ENCODE data around the gene EGFL6. TPM values are rescaled to one million over a fixed set of nuclear protein-coding genes. Genes with fewer than 3 reads are reported as not detected.
A peak's percentile ranks its signal among the peaks of the same experiment; 100 is the strongest.
"Not testable (repeated sequence)": the region's sequence is repeated elsewhere in the genome, so short reads cannot be mapped to it uniquely, and the experiment has no call there.

EGFL6 gene
- total RNA-seq, 1 donor from 2014 or later: 15.7 TPM

- DNase-seq (ENCODE audit: low spot score): peak; percentile 98
These were observed 83.7 kb downstream of the EGFL6 start, which contains the start of gene TCEANC for GRCh38 chrX:13652850-13653693. Gene TCEANC (plus strand): TSS chrX:13653141. CDS start chrX:13662509, 9,368 bp downstream.

- no peak for DNase-seq (ENCODE audit: low spot score)
These were observed 84.7 kb downstream of the EGFL6 start for GRCh38 chrX:13654116-13654515.

DNA sequence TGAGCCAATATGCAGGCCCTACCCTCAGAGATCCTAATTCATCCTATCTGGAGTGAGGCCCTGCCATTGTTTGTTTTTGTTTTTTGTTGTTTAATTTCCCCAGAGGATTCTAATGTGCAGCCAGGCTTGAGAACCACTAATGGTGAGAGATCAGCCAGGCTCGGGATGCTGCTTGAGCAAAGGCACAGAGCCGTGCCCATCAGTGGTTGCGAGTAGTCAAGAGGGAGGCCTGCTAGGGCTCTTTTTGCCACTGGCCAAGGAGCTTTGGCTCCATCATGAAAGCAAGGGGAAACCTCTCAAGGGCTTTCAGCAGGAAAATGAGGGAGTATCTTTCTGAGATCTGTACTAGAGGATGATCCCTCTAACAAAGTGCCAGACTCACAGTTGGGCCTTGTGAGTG is 86.3 kb downstream of the EGFL6 start:
- DNase-seq (ENCODE audit: low spot score): no peak

DNA sequence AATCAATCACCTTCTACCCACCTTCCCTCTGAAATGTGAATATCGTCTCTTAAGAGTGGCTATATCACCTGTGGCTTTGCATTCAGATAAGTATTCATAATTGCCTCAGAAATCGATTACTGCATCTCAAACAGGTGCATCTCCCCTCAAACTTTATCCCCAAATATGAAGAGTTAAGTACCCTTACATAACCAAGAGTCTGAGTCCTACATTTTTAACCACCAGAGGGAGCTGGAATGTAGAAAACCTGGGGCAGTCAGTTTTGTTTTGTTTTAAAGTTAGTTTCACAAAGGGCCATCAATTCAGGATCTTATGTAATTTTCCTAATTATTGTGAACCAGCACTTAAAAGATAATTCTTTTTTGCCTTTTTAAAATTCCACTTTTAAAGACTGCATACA is 89.2 kb downstream of the EGFL6 start:
- no peak for DNase-seq (ENCODE audit: low spot score)

DNA sequence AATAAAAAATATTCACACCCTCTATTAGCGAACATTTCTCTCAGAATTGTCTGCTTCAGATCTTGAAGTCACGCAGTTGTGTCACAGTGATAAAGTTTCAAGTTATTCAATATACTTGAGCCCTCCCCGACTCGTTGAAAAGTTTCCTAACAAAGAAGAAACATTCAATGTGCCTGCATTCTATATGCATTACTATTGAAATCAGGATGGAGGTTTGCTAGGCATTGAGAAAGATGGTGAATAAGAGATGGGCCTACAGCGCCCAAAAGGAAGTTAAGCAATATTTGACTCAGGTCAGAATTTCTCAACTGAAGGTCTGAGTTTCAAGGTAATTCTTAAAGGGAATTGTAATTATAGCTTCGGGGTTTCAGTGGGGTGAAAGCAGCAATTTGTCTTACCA is 89.7 kb downstream of the EGFL6 start:
- DNase-seq (ENCODE audit: low spot score): no peak

DNA sequence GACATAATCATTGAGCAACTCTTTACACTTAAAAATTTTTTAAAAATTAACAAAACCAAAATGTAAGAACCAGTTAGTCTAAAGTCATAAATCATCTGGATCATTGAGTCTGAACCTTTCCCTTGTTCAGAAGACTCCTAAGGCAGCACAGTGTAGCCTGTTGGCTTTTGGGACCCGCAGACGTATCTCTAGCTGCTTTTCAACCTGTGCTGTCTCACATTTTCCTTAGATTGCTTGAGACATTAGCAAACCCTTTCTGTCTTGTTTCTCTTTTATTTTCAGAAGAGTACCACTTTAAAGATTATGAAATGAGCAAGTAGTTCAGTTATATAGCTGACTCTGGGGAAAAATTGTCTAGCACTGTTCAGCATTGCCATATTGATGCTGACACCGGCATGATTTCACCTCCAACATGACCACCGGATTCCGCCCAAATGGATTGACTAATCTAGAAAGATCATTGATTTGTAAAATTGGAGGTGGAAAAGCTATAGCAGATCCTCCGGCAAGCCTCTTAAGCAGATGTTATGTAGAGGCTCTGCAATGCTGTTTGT is 92.4 kb downstream of the EGFL6 start:
- no peak for DNase-seq (ENCODE audit: low spot score)

DNA sequence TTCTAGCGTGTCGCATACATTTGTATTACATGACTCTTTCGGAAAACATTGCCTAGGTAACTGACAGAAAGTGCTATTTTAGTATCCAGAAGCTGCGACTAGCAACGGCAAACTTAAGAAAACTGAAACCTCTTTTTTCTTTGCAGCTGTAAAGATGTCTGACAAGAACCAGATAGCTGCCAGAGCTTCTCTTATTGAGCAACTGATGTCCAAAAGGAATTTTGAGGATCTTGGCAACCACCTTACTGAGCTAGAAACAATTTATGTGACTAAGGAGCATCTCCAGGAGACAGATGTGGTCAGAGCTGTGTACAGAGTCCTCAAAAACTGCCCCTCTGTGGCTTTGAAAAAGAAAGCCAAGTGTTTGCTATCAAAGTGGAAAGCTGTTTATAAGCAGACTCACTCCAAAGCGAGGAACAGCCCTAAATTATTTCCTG is 93.0 kb downstream of the EGFL6 start:
- no peak for DNase-seq (ENCODE audit: low spot score)

DNA sequence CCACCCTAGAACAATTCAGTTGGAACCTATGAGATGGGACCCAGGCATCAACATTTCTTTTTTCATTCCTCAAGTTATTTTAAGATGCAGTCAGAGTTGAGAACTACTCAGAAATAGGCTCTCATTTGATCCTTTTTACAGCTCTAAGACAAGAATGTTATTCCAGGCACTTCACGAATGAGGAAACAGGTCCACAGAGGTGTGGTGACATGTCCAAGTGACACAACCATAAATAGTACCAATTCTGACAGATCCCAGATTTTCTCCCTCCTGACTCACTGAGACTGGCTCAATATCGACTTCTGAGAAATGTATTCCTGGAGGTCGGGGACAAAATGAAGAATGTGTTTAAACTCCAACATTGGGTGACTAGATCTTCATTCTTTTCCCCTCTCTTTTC is 94.6 kb downstream of the EGFL6 start:
- no peak for DNase-seq (ENCODE audit: low spot score)

GRCh38 chrX:13666836-13667235 is 97.4 kb downstream of the EGFL6 start:
- no peak for DNase-seq (ENCODE audit: low spot score)

- no peak for DNase-seq (ENCODE audit: low spot score)
These were observed 98.5 kb downstream of the EGFL6 start for GRCh38 chrX:13667919-13668318.

DNA sequence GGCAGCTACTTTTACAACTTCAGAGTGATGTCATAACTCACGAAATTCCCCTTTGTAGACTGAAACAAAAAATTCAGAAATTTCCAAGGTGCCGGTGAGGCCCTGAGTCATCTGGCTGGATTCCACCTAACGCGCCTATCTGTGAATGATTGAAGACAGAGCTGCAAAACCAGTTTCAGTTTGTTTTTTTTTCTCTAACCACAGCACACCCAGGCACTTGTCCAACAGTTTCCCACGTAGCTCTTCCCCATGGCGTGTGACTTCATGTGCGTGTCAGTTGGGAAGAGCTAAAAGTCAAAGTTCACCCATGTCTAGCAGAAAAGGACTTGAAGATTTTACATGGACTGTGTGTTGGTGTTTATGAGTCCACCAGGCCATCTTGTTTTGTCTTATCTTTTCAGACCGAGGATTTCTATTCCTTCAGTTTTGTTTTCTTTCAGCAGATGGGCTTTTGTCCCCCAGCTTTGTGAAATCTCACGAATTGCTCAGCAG is 99.9 kb downstream of the EGFL6 start:
- DNase-seq (ENCODE audit: low spot score): no peak

DNA sequence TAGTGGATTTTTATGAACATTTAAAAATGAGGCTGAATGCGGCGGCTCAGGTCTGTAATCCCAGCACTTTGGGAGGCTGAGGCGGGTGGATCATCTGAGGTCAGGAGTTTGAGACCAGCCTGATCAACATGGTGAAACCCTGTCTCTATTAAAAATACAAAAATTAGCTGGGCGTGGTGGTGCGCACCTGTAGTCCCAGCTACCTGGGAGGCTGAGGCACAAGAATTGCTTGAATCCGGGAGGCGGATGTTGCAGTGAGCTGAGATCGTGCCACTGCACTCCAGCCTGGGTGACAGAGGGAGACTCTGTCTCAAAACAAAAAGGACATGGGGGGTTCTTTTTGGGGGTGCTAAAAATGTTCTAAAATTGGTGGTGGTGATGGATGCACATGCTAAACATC is 100.4 kb downstream of the EGFL6 start:
- DNase-seq (ENCODE audit: low spot score): not testable (repeated sequence)

DNA sequence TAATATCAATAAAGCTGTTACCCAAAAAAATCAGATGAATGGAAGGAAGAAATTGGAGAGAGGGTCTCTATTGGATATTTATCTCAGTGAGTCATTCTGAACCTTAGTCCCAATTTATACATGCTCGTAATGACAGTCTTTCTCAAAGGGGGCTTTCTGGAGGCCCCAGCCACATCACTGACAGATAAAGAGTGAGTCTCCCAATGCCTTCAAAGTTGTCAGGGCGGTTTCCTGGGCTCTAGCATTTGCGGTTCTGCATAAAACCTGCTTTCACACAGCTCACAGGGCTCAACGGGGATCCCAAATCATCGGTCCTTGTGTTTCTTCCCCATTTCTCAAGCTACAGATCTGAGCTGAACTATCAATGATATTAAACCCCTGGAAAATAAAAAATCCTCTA is 100.8 kb downstream of the EGFL6 start:
- no peak for DNase-seq (ENCODE audit: low spot score)

GRCh38 chrX:13673016-13673415 is 103.6 kb downstream of the EGFL6 start:
- DNase-seq (ENCODE audit: low spot score): no peak

DNA sequence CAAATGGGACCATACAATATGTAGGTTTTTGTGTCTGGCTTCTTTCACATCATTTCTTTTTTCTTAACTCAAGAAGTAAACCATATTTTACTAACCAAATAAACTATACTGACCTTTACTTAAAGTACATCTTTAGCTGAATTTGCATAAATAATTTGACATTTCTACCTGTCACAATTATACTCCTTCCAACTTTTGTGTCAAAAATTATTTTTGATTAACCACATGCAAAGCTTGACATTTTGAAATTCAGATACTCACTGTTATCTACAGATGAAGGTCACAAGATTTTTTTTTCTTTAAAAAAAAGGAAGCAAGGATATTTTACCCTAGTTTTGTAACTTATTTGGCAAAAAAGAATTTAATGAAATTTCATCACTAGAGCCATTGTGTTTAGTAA is 107.5 kb downstream of the EGFL6 start:
- DNase-seq (ENCODE audit: low spot score): no peak

GRCh38 chrX:13679700-13680099 is 110.3 kb downstream of the EGFL6 start:
- DNase-seq (ENCODE audit: low spot score): not testable (repeated sequence)

DNA sequence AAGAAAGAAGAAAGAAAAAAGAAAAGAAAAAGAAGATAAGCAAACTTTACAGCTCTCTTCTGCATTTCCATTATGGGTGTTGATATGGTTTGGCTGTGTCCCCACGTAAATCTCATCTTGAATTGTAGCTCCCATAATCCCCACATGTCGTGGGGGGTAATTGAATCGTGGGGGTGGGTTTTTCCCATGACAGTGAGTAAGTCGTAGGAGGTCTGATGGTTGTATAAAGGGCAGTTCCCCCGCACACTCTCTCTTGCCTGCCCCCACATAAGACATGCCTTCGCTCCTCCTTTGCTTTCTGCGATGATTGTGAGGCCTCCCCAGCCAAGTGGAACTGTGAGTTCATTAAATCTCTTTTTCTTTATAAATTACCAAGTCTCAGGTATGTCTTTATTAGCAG is 112.2 kb downstream of the EGFL6 start:
- no peak for DNase-seq (ENCODE audit: low spot score)

Small RNA genes within 50 kb of the gene (microRNA-seq; reads per million reads assigned to microRNA genes)
- gene MIR6086 (ENCODE audit: borderline number of aligned reads): not detected

Other genes with a start within 250 kb of the EGFL6 start
- not detected for gene ATXN3L, start 249.5 kb upstream of the EGFL6 start, total RNA-seq
- 2.9 TPM for gene TCEANC, start 83.5 kb downstream of the EGFL6 start, total RNA-seq
- 41.7 TPM for gene RAB9A, start 119.5 kb downstream of the EGFL6 start, total RNA-seq
- gene TRAPPC2, start 165.0 kb downstream of the EGFL6 start, total RNA-seq: 7.2 TPM
- 14.4 TPM for gene OFD1, start 165.1 kb downstream of the EGFL6 start, total RNA-seq
- 2.3 TPM for gene GPM6B, start 247.5 kb downstream of the EGFL6 start, total RNA-seq